PC-3 (cell line): ENCODE data around the gene SWT1. TPM values are rescaled to one million over a fixed set of nuclear protein-coding genes. Genes with fewer than 3 reads are reported as not detected.

Experiments
- total RNA-seq: library from RNA; depleted of rRNA; stranded (reverse); fragments of >200 nt; gene quantifications from 2 replicates; pipeline ENCODE4 v1.2.3, GENCODE V29; 2014; rRNA removed

SWT1 gene
- total RNA-seq, 1 experiment from 2014 or later = 0.69 TPM

Other genes starting within 250 kb of the SWT1 start
- 6.9 and 8.2 TPM in 2 replicates for gene NIBAN1, start 182.7 kb upstream of the SWT1 start, total RNA-seq
- gene RNF2, start 111.6 kb upstream of the SWT1 start, total RNA-seq = 9.8 and 13.6 TPM in 2 replicates
- gene TRMT1L, start 214 bp upstream of the SWT1 start, total RNA-seq = 6.9 and 11.3 TPM in 2 replicates
- 21.0 and 30.7 TPM in 2 replicates for gene IVNS1ABP, start 160.1 kb downstream of the SWT1 start, total RNA-seq